Dermis microvascular lymphatic vessel endothelial cell (primary cell): ENCODE measurements around the gene MYH13. TPM values are rescaled to one million over a fixed set of nuclear protein-coding genes. Genes with fewer than 3 reads are reported as not detected.
A peak's percentile ranks its signal among the peaks of the same experiment; 100 is the strongest.

Experiments
- DNase-seq, 2 donors: peaks; one replicate each; pipeline versions ENCODE4 v3.0.0 to v3.0.0-alpha.2; 2010; ENCODE audit warnings: low read depth in 2 of 2
- total RNA-seq: library from RNA; depleted of rRNA; stranded (reverse); fragments of >200 nt; gene quantifications from 2 replicates; pipeline ENCODE4 v1.2.1, GENCODE V29; 2014

The MYH13 gene
- total RNA-seq, 1 donor from 2014 or later: not detected

DNA sequence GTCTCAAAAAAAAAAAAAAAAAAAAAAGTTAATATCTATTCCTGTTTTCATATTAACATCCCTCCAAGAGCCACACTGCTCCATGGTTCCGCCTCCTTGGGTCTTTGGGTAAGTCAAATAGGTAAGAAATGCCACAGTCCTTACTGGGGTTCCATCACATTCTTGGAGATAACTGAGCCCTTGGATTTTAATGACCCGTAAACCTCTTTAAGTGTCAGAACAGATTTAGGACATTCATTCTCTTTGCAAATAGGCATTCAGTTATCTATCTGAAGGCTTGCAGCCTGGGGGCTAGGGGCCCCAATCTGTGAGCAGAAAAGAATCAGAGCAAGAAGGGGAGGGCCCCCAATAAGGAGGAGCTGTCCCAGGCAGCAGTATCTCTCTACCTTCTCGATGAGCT lies 28.0 kb downstream of the MYH13 start:
- DNase-seq: no peak

GRCh38 chr17:10339051-10339450 lies 33.8 kb downstream of the MYH13 start:
- DNase-seq: no peak

- DNase-seq: no peak
Observed at GRCh38 chr17:10337976-10338375, 34.8 kb downstream of the MYH13 start.

DNA sequence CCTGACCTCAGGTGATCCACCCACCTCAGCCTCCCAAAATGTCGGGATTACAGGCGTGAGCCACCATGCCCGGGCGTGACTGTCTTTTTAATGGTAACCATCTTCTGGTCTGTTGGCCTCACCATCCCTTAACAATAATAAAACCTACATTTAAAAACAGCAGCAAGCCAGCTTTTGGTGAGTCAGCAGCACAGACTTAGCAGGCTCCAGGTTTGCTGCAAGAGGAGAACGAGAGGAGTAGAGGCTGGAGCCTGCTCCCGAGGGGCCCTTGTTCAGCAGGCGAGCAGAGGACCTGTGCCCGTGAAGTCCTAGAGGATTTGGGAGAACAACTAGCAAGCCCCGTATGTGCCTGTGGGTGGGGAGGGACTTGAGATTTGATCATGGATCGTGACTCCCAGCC lies 35.7 kb downstream of the MYH13 start:
- no peak for DNase-seq

GRCh38 chr17:10336393-10336792 lies 36.4 kb downstream of the MYH13 start:
- no peak for DNase-seq

DNA sequence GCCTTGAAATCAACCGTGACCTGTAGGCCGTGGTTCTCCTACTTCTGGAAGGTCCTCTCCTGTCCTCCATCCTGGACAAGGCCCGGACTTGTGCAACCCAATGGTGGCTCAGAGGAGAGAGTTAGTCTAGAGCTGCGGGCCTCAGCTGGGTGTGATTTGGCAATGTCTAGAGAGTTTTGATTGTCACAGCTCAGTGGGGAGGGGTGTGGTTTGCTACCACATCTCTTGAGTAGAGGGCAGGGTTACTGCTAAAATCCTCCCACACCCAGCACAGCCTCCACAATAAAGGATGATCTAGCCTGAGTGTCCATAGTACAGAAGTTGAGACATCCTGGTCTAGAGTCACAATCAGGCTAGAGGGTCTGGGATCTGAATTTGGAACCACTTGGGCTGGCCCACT lies 40.3 kb downstream of the MYH13 start:
- DNase-seq: no peak

DNA sequence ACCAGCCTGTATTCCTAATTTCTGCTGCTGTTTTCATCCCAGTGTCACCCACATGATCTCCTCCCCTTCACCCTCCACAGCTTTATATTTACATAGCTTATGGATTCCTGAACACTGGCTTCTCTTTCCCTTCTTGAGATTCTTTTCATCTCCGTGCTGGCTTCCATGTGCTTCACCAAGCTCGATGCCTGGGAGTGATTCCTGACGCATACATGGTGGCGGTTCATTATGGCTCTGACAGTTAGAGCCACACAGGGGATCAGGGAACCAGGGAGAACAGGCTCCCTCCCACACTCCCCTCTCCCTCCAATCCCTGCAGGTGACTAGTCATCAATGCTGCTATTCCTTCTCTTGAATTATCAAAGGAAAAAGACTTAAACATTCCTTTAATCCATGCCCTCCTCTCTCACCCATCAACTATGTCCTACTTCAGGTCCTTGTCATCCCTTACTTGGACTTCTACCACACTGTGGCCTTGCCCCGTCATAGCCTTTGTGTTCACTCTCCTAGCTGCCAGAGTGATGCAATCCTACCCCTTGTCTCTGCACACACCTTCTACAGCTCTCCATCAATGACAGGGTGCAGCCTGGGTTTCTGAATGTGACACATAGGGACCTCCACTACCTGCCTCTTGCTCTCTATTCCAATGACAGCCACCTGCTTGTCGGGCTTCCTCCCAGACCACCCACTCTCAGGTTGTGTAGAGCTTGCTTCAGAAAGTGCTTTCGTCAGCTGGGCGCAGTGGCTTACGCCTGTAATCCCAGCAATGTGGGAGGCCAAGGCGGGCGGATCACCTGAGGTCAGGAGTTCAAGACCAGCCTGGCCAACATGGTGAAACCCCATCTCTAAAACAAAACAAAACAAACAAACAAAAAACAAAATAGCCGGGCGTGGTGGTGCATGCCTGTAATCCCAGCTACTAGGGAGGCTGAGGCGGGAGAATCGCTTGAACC lies 43.6 kb downstream of the MYH13 start:
- DNase-seq: no peak

DNA sequence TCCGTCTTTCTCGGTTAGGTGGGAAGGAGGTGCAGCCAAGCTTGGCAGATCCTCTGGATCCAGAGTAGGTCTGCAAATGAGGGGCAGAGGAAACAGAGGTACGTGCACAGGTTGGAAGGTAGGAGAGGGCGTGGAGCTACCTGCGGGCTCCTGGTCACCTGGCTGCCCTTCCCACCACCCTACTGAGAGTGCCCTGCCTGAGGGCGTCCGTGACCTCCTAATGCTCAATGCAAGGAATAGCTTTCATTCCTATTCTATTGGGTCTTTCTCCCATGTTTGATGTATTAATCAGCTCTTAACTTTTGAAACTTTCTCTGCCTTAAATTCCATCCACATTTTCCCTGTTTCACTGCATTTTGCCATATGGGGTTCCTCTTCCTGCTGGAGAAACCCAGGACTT lies 44.6 kb downstream of the MYH13 start:
- no peak for DNase-seq

DNA sequence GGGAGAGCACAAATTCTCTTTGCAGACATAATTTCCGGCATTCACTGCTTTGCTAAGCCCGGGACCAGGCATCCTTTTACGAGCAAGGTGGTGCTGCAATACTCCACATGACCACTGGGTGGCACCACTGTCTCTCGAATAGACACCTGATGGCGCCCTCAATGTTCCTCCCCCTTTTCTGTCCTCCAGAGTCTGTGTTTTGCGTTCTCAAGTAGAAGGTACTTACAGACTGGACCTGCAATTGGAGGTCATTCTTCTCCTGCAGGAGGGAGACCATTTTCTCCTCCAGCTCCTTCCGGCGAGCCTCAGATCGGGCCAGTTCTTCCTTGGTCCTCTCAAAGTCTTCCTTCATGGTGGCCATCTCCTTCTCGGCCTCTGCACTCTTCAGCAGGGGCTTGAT lies 45.2 kb downstream of the MYH13 start:
- DNase-seq: peak; percentile 60 to 71

- no peak for DNase-seq
Observed at GRCh38 chr17:10325031-10325695, 47.6 kb downstream of the MYH13 start.

GRCh38 chr17:10323812-10324610 lies 48.8 kb downstream of the MYH13 start:
- DNase-seq: no peak

GRCh38 chr17:10318535-10318934 lies 54.3 kb downstream of the MYH13 start:
- DNase-seq: no peak

DNA sequence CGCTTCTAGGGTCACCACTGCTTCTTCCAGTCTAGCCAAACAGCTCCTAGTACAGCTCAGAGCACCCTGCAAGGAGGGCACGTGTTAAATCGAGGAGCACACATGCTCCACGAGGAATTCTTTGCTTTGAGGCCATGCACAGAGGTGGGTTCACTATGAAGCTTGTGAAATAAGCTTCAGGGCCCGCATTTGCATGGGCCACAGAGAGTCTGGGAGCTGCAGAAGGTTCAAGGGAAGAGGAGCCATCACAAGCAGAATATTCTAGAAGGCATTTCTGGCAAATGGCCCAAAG lies 55.3 kb downstream of the MYH13 start:
- no peak for DNase-seq

- peak; percentile 17 to 27 for DNase-seq
Observed at GRCh38 chr17:10316801-10317542, 55.8 kb downstream of the MYH13 start.

DNA sequence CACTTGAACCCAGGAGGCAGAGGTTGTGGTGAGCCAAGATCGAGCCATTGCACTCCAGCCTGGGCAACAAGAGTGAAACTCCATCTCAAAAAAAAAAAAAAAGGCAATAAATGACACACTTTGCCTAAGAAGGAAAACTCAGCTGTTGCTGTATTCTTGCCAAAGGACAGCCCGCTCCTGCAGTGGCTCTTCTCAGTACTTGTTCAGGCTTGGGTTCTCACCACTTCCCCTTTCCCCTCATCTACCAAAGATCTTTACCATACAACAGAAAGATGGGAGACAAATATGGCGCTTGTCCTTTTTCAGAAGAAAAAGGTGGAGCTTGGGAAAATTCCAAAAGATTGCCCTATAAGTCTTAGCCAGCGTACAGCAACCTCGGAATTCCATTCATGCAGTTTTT lies 58.5 kb downstream of the MYH13 start:
- no peak for DNase-seq

DNA sequence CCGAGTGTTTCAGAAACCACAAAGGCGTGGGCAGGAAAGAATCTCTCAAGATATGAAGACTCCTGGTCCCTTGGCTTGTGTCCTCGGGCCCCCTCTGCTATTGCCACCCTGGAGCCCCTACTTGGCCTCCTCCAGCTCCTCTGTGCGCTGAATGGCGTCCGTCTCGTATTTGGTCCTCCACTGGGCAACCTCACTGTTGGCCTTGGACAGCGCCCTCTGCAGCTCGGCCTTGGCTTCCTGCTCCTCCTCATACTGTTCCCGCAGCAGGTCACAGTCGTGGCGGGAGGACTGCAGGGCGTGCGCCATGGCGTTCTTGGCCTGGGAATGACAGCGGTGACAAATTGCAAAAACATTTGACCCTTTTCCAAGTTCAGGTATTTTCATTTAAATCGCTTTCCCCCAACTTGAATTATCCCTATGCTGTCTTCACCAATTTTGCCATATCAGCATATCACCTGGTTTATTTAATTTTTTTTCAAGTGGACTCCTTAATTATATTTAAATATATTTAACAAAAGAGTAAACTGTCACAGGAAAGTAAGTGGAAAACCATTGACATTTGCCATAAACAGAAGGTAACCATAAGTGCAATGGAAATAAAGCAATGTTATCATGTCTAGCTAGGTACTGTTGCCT lies 59.7 kb downstream of the MYH13 start:
- DNase-seq: no peak

GRCh38 chr17:10311131-10311530 lies 61.7 kb downstream of the MYH13 start:
- DNase-seq: no peak

- no peak for DNase-seq
Observed at GRCh38 chr17:10309003-10309974, 63.5 kb downstream of the MYH13 start.

DNA sequence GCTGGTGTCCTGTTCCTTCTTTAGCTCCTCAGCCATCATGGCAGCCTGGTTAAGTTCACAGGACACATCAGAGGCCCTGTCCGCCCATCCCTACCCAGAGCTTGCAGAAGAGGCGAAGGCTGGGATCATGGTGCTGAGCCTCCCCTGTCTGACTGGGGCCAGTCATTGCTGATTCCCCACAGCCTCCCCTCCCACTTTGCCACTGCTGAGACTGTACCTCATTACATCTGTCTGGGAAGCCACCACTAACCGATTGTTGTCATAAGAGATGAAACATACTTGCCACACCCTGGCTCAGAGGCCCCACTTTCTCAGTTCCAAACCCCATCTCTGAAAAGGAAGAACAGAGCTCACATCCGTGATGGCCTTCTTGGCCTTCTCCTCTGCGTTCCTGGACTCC lies 66.2 kb downstream of the MYH13 start:
- no peak for DNase-seq

GRCh38 chr17:10305398-10305797 lies 67.4 kb downstream of the MYH13 start:
- DNase-seq: no peak
